ENCODE measurements around the gene STX18.
"Not testable (repeated sequence)": the region's sequence is repeated elsewhere in the genome, so short reads cannot be mapped to it uniquely, and the experiment has no call there.

The STX18 gene

DNA sequence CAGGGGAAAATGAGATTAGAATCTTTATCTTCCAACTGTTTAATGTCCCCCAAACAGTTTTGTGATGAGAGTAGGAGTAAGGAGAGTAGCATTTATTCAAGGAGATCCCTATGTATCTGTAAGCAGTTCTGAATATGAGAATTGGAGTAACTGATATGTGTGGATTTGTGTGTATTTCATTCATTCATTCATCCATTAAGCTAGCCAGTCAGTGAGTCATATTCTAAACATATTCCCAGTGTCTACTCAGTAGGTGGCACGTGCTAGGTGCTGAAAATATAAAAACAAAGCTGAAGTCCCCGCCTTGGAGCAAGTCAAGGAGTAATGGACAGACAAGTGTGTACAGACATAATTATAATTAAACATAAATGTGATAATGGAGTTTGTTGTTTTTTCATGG, 12.4 kb upstream of the STX18 start:
- no peak for DNase-seq

DNA sequence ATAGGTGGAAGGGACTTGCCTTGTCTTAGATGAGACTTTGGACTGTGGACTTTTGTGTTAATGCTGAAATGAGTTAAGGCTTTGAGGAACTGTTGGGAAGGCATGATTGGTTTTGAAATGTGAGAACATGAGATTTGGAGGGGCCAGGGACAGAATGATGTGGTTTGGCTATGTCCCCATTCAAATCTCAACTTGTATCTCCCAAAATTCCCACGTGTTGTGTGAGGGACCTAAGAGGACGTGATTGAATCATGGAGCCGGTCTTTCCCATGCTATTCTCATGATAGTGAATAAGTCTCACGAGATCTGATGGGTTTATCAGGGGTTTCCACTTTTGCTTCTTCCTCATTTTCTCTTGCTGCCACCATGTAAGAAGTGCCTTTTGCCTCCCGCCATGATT, 10.2 kb upstream of the STX18 start:
- DNase-seq: not testable (repeated sequence)

DNA sequence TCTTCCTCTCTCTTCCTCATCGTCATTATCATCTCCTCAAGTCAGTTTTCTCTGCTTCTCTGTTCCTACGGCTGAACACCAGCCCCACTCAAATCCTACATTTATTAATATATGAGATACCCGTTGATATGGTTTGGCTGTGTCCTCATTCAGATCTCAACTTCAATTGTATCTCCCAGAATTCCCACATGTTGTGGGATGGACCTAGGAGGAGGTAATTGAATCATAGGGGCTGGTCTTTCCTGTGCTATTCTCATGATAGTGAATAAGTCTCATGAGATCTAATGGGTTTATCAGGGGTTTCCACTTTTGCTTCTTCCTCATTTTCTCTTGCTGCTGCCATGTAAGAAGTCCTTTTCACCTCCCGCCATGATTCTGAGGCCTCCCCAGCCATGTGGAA, 8.3 kb upstream of the STX18 start:
- DNase-seq: not testable (repeated sequence)

DNA sequence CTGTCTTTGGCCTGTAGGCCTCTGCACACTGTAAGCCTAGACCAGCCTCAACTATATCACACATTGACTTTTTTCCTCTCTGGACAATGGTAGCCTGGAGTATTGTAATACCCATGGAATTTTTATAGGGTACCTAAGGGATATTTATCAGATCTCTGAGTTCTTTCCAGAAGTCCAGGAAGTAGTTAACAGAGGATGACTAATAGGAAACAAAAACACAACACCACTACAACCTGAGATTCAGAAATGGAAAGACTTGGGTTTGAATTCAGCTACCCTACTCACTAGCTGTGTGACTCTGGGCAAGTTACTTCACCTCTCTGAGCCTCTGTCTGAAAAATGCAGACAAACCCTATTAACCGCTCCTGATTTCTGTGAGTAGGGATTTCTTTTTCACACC, 7.7 kb upstream of the STX18 start:
- DNase-seq: no peak

DNA sequence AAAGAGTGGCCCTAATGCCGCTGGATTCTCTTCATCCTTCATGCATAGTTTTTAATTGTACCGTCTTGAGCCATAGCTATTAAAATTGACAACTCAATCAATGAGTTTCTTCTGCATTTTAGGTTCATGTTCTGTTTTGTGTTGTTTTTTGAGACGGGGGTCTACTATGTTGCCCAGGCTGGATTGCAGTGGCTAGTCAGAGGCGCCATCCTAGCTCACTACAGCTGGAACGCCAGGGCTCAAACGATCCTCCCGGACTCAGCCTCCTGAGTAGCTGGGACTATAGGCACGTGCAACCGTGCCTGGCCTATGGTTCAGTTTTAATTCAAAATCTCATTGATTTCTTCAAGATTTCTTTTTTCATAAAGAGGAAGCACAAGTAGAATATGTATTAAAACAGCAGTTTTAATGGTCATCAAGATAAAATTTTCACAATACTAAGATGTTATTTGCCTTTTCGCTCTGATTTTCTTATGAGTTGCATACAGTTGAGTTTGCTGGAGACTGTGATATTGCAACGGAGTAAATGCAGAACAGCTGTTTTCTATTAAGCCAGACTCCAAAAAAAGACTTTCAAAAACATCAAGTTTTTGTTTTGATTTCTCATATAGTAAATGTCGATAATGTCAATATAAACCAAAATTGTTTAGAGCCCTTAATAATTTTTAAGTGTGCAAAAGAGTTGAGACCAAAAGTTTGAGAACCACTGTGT, 1.1 kb upstream of the STX18 start:
- no peak for DNase-seq

DNA sequence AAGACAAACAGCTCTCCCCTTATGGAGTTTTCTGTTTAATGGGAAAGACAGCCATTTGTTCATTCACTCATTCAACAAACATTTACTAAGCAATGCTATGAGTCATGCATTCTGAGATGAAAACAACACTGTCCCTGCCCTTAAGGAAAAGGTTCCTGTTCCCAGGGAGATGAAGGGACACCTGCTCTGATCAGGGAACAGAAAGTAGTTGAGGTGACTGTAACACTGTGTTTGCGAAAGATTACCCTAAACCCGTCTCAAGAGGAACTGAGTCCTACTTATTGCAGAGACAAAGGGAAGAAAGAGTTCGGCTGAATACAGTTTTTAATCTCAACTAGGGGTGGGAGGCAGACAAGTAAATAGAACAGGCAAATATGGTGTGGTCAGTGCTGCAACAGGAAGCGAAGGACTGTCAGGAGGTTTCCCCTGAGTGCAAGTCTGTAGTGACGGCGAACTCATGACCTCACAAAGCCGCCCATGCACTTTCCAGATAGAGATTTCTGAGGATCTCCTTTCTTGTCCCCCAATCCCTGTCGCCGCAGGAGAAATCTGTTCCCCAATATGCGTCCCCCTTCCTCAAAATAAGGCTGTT, 712 bp downstream of the STX18 start:
- DNase-seq: no peak

DNA sequence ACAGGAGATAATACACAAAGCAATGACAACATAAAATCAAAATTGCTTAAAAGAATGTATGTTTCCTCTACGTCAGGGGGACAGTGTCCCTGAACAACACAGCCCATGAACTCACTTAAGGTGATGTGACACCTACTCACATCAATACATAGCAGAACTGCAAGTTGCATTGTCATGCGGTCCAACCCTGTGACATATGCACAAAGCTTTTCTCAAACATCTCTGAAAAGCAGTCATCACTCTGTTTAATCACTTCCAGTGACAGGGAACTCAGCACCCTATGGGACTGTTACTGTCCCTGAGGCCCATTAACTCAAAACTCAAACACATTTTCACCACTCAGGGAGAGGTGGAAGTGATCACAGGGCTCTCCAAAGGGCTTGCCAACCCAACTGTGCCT, 2.4 kb downstream of the STX18 start:
- no peak for DNase-seq

DNA sequence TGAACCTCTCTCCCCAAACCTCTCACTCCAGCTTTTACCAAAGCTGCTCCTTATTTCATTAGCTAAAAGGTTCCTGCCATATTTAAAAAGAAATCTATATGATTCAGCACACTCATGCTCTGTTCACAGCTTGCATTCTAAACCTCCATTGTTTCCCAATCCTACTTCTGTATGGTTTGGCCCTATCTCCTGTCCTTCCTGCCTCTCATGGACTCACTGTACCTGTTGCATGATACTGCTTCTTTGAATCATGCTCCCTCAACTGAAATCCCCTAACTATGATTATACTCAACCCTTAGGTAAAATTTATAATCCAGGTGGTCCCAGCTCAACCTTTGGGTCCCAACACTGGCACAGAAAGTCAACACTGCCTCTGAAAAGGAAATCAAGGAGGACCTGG, 6.3 kb downstream of the STX18 start:
- no peak for DNase-seq

DNA sequence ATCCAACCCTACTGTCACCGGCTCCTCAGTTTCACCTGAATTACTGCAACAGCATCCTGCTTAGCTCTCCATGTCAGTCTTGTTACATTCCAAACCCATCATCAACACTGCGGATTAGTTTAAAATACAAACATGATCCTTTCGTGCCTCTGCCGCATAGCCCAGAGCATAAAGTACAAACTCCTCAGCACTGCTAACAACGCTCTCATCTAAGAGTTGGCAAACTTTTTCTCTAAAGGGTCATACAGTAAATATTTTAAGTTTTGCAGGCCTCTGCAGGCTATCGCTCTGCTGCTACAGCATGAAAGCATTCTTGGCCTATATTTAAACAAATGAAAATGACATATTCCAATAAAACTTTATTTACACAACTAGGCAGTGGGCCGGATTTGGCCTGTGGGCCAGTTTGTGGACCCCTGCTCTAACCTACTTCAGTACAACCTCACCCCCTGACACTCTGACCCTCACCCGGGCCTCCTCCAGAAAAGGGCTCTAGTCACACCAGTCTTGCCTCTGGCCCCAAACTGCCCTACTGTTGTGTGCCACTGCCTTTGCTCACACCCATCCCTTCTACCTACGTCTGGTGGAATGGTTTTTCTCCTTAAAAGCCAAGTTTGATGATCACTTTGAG, 7.2 kb downstream of the STX18 start:
- no peak for DNase-seq

DNA sequence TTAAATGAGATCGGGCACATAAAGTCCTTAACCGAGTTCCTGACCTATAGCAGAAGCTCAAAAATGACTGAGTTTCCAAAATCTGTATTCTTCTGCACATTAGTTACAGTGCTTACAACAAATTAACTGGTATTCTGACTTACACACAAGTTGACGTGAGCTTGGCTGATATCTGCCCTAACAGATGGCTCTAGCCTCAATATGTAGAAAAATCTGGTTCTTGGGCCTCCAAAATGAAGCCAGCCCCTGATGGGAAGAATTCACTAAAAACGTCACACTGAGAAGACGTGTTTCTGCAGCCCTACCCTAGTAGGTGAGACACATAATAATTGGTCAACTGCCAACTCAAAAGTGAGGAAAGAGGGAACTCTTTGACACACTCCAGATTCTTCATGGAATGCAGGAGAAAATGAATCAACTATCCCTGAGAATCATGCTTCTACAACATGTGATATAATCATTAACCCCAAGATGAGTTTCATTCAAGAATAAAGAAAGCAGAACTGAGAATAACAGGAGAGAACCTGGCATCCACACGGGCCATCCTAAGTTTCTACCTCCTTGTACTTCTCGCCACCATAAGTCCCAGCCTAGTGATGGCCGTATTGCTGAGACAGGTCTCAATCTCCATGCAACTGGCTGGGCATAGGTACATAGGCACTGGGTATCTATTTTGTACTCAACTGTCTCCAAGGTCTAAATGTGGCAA, 8.2 kb downstream of the STX18 start:
- no peak for DNase-seq

DNA sequence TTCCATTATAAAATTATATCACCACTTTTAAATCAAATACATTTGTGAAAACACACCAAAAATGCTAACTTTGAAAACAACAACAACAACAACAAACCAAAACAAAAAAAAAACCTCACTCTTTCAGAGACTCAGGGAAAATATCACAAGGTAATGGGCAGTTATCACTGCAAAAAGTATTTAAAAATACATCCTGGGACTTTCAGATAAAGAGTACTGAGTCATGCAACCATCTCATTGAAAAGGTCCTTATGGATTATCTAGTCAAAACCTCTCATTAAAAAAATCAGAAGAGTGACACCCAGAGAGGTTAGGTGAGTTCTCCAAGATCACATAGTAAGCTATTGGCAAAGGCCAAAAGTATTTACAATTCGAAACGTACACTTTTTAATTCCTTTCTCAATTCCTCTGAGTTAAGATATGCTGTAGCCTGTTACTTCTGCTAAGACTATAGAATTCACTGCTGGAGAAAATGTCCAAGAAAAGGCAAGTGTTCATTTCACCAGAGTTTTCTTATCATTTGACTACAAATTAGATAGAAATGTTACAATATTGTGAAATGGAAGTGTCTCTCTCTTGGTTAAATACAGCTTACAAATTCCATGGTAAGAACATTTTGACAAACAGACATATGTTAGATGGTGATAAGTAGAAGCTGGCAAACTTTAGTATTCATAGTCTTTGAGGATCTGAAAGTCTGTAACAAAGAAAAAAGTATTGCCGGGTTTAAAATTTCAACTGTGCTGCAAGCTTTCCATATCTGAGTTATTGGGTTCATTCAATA, 9.3 kb downstream of the STX18 start:
- DNase-seq: no peak

DNA sequence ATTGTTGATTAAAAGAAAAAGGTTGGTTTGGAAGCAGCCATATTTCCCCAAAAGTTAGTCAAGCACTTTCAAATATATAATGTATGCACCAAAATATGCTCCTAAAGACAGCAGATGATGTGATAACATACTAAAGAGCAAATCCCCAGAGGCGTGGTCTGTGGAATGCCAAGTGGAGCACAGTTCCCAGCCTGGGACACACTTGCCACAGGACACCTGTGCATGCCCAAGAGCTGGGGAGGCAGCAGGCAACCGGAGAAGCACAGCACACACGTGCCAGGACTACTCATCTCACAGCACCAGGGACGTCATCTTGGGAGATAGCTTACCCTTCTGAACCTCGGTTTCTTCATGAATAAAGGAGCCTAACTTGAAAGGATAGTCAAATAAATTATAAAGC, 12.5 kb downstream of the STX18 start:
- no peak for DNase-seq

DNA sequence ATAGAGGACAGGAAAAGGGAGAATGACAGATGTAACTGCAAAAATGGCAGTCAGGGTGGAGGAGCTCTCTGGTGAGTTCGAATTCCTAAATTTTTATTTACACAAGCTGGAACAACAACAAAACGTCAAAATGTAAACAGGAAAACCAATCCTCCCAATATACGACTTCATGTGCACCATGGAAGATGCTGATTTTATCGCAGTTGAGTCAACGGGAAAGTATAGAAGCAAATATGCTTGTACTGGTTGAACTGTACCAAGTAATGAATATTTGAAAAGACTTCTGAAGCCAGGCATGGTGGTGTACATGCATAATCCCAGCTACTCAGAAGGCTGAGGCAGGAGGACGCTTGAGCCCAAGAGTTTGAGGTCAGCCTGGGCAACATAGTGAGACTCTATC, 15.4 kb downstream of the STX18 start:
- no peak for DNase-seq

DNA sequence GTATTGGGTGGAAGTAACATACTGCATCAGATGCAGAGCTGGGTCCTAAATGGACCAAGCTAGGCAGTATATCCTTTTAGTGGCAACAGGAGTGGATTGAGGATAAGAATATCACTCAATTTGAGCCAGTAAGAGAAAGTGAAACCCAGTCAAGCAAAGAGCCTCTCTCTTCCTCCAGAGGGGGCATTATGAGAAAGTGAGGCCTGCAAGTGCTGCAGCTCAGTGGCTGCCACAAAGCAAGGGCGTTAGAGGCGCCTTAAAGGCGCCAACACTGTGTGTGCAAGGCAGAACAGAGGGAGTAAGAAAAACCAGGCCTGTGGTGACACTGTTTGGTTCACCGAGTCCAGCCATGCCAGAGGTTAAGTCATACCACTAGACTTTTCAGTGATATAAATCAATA, 17.5 kb downstream of the STX18 start:
- DNase-seq: no peak

DNA sequence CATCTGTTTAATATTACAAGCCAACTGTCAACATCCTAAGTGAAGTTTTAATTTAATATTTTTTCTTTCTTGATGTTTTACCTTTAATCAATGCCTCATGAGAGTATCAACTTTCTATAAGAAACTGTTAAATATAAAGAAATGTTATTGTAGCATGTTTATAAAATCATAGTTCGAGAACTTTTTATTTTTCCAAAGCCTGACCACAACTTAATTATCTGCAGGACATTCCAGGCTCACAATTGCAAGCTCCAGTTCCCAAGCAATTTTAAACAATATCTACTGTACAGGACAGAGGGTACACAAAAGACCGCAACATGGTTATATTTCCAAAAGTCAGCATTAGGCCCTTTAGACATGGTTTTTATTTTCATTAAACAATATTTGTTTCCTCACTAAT, 20.1 kb downstream of the STX18 start:
- no peak for DNase-seq

DNA sequence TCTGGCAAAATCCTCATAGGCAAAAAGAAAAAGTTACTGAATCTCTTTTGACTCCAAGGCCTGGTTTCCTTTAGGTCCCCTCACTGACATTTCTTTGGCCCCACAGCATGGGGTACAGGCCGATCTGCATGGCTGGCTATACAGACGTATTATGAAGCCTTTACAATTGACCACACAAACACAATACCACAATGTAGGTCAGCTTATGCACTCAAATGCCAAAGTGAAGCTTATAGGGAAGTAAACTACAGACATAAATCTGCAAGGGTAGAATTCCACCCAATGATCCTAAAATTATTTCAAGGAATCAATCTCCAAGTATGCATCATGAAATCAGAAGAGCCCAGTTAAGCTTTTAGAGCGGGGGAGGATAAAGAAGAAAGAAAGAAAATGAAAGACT, 20.7 kb downstream of the STX18 start:
- DNase-seq: no peak

DNA sequence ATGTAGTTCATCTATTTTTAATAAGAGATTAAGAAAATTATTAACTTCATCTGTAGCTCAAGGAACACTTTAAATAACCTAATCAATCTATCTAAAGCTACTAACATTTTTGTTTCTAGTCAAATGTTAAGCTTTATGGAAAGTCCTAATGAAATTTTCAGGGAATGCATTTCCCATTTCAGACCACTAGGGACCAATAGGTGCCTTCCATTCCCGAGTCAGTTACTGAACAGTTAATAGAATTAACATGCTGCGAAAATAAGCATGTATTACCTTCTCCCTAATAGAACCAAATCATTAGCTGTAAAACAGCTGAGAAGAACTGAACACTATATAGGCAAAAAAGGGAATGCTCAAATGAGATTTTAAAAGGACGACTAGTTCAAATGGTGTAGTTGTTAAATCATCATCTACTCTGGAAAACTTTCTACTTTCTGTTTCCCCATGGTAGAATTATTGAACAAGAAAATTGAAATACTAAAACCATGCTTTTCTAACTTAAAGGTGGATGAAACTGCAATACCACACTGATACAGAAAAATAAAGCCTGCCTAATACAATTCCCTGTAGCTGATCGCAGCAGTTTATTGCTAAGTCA, 22.5 kb downstream of the STX18 start:
- no peak for DNase-seq

DNA sequence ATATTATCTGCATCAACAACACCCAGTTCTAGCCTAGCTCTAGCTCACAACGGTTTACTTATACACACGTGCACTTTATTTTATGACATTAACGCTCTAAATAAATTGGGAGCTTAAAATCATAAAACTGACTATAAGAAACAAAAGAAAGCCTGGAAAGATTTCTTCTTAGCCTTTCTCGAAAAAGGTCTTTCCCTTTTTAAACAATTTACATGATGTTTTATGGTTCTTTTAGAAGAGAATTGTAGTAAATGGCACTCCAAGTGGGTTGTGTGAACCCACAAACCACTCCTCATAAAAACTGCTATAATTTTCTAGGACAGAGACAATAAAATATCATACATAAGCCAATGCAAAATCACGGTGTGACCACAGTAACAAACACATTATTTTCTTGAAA, 23.1 kb downstream of the STX18 start:
- no peak for DNase-seq

DNA sequence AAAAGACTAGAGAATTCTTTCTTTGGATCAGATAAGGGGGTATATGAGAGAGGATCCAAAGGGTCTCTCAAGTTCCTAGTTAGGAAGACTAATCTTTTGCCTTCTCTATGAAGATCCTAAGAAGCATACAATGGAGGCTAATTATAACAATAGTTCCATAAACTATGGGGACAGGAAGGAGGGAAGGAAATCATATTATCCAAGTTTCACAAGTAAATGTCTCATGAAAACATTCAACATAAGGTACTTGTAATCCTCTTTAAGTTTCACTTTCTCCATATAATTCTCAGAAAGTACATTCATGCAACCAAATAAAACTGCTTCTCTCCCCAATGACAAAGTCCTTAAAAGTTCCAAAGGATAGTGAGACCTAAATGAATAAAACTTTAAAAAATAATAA, 27.1 kb downstream of the STX18 start:
- no peak for DNase-seq

DNA sequence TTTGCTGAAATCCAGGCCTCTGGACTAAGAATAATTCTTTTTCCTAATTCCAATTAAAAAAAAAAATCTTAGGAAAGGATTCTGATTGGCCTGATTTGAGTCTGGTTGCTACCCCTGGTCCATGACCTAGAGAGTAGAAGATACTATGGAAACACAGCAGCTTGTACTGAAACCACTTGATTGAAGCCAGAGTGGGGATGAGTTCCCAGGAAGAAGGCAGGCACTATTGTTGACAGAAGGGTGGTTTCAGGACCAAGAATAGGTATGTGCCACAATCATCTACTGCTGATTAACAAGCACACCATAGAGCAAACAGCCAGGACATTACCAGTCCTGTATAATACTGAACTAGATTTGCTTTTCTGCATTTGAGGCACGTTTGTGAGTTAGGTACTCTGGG, 29.6 kb downstream of the STX18 start:
- no peak for DNase-seq

DNA sequence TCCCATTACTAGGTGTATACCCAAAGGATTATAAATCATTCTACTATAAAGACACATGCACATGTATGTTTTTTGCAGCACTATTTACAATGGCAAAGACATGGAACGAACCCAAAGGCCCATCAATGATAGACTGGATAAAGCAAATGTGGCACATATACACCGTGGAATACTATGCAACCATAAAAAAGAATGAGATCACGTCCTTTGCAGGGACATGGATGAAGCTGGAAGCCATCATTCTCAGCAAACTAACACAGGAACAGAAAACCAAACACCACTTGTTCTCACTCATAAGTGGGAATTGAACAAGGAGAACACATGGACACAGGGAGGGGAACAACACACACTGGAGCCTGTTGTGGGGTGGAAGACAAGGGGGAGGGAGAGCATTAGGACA, 31.2 kb downstream of the STX18 start:
- not testable (repeated sequence) for DNase-seq

DNA sequence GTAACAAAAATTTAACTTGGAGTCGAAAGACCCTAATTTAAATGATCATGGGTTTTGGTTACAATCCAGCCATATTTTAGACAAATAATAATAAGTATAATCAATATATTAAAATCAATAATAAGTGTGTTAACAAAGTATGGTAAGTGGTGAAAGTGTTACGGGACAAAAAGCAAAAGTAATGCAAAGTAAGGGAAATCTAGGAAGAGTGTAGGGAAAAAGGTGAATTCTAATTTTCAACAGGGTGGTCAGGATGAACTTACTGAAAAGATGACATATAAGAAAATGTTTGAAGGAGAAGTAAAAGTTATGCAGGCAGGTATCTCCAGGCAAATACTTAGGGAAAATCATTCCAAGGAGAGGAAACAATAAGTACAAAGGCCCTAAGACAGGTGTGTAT, 32.3 kb downstream of the STX18 start:
- no peak for DNase-seq

DNA sequence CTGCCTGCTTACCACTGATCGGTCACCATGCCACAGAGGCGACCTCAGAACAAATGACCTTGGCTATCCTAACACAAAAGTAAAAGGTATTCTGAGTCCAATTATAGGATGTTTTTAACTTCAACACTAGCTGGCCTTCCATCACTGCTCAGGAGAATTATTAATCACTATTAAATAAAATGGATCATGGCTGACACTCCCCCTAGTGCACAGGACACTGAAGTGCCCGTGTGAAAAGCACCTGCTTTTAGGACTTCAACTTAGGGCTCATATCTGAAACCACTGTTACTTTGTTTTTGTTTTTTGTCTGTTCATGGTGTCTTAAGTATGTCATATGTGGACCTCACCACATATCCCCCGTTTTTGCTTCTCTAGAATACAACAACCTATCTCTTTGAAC, 33.9 kb downstream of the STX18 start:
- DNase-seq: no peak

Data from NCI-H2227 treated with DMSO at 0.1 percent for 48 hours (cell line).